Activated CD4-positive, CD25-positive, alpha-beta regulatory T cell treated with anti-CD3 and anti-CD28 coated beads, Interleukin-2, amount 50 U/mL, for 16 hours (primary cell): ENCODE measurements around the gene GOT2.
"Not testable (repeated sequence)": the region's sequence is repeated elsewhere in the genome, so short reads cannot be mapped to it uniquely, and the experiment has no call there.

ENCODE experiments used
- DNase-seq: peaks from one replicate; pipeline ENCODE4 v3.0.0-alpha.2; 2020; ENCODE audit warnings: low read depth, low spot score

GOT2 gene

GRCh38 chr16:58717994-58718393 lies 16.1 kb downstream of the GOT2 start:
- DNase-seq = no peak

DNA sequence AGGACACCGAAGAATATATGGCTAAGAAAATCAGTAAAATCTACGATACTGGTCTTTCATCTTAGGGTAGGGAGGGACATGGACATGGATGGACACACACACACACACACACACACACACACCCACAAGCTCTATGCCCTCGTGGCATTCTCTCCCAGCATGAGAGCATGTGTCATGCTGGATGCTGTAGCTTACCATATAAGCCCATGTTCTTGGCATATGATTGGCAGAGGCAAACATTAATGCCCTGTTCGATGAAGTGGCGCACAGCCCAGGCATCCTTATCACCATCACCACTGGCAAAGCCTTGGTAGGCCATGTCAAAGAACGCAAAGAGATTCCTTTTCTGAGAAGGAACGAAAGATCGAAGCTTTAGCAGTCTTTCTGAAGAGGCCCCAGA lies 17.6 kb downstream of the GOT2 start:
- DNase-seq = no peak

DNA sequence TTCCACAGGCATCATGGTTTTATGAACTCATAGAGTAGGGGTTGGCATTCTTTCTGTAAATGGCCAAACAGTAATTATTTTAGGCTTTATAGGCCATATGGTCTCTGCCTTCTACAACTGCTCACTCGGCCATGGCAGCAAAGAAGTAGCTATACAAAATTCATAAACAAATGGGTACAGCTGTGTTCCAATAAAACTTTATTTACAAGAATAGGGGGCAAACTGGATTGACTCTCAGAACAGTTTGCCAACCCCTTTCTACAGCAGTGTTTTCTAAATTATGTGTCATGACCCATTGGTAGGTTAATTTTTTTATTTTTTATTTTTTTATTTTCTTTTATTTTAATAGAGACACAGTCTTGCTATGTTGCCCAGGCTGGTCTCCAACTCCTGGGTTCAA lies 20.4 kb downstream of the GOT2 start:
- DNase-seq = no peak

DNA sequence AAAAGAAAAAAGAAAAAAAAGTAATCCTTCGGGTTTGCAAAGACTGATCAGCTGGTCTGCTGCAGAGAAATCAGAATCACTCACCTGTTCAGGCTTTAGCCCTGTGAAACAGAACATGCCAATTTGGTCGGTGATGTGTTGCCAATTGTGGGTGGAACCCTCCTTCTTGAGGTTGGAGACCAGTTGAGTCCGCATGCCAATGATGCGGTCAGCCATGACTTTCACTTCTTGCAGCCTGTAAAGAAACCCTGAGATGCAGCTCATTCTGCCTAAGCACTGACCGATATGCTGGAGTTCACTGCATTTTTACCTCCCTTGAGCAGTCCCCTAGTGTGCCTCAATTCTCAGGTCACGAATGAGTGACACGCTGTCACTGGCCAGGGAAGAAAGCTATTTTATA lies 24.8 kb downstream of the GOT2 start:
- no peak for DNase-seq

- no peak for DNase-seq
Observed at GRCh38 chr16:58699151-58699550, 35.0 kb downstream of the GOT2 start.

DNA sequence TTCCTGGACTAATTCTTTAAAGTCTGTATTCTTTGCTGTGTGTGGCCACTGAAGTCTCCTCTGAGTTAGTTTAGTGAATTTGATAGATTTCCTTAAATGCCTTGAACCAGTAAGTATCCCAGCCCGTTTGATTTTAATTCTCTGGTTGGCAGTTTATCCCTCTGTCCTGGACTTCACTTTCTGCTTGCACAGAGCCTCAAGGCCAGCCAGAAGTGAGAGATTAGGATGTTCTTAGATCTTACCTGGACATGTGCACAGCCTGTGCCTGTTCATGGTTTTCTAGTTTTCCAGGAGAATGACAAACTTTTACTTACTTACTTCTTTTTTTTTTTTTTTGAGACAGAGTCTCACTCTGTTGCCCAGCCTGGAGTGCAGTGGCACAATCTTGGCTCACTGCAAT lies 38.7 kb downstream of the GOT2 start:
- no peak for DNase-seq

DNA sequence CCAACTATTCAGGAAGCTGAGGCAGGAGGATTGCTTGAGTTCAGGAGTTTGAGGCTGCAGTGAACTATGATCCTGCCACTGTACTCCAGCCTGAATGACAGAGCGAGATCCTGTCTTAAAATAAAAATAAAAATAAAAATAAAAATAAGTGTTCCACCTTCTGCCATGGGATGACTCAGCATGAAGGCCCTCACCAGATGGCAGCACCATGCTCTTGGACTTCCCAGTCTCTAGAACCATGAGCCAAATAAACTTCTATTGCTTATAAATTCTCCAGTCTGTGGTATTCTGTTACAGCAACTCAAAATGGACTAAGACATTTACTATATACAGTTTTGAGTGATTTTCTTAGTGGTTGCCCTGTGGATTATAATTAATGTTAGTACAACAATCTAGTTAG lies 41.7 kb downstream of the GOT2 start:
- DNase-seq = no peak

DNA sequence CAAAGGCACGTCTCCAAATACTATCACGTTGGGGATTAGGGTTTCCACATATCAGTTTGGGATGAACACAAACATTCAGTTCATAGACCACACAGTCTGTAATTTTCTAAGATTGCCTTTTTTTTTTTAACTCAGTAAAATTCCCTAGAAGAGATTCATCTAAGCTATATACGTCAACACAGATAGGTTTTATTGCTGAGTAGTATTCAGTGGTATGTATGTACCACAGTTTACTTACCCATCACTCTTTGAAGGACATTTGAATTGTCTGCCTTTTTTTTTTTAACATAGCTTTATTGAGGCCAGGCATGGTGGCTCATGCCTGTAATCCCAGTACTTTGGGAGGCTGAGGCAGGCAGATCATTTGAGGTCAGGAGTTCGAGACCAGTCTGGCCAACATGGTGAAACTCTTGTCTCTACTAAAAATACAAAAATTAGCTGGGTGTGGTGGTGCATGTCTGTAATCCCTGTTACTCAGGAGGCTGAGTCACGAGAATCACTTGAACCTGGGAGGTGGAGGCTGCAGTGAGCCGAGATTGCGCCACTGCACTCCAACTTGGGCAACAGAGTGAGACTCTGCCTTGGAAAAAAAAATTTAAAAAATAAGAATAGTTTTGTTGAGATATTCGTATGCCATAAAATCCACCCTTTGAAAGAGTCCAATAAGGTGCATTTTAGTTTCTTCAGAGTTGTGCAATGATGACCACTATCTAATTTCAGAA lies 47.0 kb downstream of the GOT2 start:
- DNase-seq = not testable (repeated sequence)

GRCh38 chr16:58685084-58685449 lies 49.0 kb downstream of the GOT2 start:
- DNase-seq = no peak

GRCh38 chr16:58684354-58685083 lies 49.6 kb downstream of the GOT2 start, which contains the start of gene SLC38A7:
Gene SLC38A7 (minus strand): TSS chr16:58684770. CDS start chr16:58680126, 4,644 bp downstream.
- peak; percentile 42 for DNase-seq

DNA sequence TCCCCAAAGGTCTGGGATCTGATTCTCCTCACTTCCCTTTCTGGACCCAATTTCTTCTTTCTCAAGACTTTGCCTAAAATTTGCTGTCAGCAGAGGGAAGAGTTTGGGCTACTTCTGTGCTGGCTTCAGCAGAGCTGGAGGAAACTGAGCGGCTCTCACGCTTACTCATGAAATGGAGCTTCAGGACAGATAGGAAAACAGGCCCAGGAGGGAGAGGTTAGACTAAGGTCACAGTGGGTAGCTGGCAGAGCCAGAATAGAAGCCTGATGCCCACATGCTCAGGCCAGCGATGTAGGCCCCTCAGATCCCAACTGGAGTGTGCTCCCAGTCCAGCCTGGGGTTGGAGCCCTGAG lies 50.1 kb downstream of the GOT2 start:
- DNase-seq = no peak

GRCh38 chr16:58679763-58680162 lies 54.4 kb downstream of the GOT2 start:
- DNase-seq = no peak

DNA sequence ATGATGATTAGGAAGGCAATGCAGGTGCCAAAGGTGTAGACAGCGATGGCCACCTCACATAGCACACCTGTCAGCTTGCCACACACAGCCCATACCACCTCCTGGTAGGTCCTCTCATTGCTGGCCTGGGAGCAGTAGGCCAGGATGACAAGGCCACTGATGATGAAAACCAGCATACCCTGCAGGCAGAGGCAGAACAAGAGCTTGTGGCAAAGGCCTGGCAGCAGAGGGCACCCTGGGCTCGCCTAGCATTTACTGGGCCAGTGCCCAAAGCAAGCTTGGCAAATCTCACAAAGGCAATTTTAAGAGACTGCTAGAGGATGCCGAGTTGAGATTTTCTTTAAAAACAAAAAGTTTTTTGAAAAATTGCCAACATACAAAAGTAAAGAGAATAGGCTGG lies 55.4 kb downstream of the GOT2 start:
- DNase-seq = no peak

GRCh38 chr16:58678269-58678668 lies 55.8 kb downstream of the GOT2 start:
- DNase-seq = no peak

DNA sequence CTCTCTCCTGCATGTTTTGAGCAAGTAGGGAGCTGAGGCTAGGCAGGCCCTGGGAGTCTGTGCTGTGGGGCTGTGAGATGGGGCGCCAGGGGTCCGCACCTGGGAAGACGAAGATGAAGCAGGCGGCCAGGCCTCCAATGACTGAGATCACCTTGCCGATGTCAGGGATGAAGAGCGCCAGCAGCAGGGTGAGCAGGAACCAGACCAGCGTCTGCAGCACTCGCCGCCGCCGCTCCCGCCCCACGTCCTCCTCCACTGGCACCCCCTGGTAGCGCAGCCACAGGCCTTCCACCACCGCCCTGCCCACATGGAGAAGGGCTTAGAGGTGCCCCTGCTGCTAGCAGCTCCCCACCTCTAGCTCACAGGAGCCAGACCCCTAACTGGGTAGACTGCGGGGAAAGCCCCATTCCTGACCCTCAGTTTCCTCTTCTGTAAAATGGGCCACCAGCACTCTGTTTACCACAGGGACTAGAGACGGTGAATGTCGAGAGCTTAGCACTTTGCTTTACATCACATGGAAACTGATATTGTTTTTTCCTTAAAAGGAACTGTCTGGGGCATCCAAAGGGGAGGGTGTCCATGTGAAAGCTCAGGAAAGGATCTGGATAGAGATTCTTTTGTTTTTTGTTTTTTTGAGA lies 63.1 kb downstream of the GOT2 start:
- DNase-seq = no peak

- DNase-seq = no peak
Observed at GRCh38 chr16:58670177-58670576, 63.9 kb downstream of the GOT2 start.

DNA sequence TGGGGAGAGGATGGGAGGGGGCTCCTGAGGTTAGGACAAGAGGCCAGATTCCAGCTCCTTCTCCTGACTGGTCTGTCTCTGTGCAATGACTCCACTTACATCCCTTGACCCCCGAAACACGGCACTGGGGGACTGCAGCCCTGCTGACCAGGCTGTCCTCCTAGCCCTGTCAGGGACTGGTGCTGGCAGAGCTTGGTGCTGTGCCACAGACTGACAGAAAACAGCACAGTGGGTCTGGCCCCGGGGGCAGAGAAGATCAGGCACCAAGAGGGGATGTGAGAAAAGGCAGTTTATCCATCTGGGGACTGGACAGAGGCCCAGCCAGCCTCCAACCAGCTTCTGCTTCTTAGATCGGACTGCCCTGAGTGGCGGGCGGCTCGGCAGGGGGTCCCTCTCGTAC lies 68.9 kb downstream of the GOT2 start:
- DNase-seq = no peak

DNA sequence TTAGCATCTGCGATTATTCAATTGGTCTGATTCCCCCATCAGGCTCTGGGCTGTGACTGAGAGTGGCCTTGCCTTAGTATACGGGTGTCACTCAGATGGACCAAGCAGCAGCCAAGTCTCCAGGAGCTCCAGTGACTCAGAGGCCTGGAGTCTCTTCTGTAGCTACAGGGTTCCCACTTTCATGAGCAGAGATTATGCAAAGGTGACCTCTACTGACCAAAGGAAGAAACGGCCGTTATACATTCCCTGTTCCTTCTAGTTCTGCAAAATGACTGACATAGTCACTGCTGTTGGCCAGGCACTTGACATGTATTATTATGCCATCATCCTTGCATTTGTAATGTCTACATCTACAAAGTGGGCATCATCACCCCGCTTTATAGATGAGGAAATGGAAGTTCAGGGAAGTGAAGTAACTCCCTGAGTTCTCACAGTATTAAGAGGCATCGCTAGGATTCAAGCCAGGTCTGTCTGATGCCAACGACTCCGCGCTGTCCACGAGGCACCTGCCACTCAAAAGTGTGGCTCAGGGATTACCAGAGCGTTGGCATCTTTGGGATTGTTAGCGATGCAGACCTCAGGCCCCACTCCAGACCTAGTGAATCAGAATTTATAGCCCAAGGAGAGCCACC lies 72.8 kb downstream of the GOT2 start:
- no peak for DNase-seq

- not testable (repeated sequence) for DNase-seq
Observed at GRCh38 chr16:58659911-58660310, 74.2 kb downstream of the GOT2 start.

DNA sequence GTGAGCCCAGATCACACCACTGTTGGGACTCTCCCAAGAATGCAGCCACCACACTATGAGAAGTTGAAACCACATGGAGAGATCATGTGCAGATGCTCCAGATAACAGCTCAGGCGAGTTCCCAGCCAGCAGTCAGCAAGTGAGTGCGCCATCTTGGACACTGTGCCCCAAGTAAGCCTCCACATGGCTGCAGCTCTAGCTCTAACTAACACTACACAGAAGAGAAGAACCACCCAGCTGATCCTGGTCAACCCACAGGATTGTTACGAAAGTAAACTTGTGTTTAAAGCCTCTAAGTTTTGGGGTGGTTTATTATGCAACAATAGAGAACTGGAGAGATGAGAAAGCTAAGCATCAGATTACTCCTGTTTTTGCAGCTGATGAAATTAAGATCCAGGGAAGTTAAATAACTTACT lies 75.3 kb downstream of the GOT2 start:
- no peak for DNase-seq
